Smooth muscle cell (in vitro differentiated cells): ENCODE measurements around the gene NR0B1. TPM values are rescaled to one million over a fixed set of nuclear protein-coding genes. Genes with fewer than 3 reads are reported as not detected.
A peak's percentile ranks its signal among the peaks of the same experiment; 100 is the strongest.

Source experiments
- DNase-seq: peaks from one replicate; lab custom pipeline; 2025; ENCODE audit not compliant: unreplicated experiment; lab: John Stamatoyannopoulos, UW
- H2AFZ ChIP-seq: fragments of 200-600 bp; sonication (generic); 2 replicates; pipeline ENCODE4 v1.6.0; 2016; ENCODE audit warnings: antibody characterized with exemption, low read depth, mild to moderate bottlenecking
- H3F3A ChIP-seq: fragments of 200-600 bp; sonication (generic); 2 replicates; pipeline ENCODE4 v1.6.0; 2017; ENCODE audit warnings: antibody characterized with exemption, low read depth
- H3K27ac ChIP-seq: fragments of 200-600 bp; sonication (generic); 2 replicates; pipeline ENCODE4 v1.5.1; 2016; ENCODE audit warnings: low read depth, mild to moderate bottlenecking
- H3K27me3 ChIP-seq: fragments of 200-600 bp; sonication (generic); 2 replicates; pipeline ENCODE4 v1.6.1; 2016; ENCODE audit warnings: low read depth, mild to moderate bottlenecking
- H3K36me3 ChIP-seq: fragments of 200-600 bp; sonication (generic); 2 replicates; pipeline ENCODE4 v1.5.1; 2016; ENCODE audit warnings: low read depth
- H3K4me1 ChIP-seq: fragments of 200-600 bp; sonication (generic); 2 replicates; pipeline ENCODE4 v1.5.1; 2016; ENCODE audit warnings: low read depth
- H3K4me2 ChIP-seq: fragments of 200-600 bp; sonication (generic); 2 replicates; pipeline ENCODE4 v1.6.0; 2016; ENCODE audit warnings: mild to moderate bottlenecking
- H3K4me3 ChIP-seq: fragments of 200-600 bp; sonication (generic); 2 replicates; pipeline ENCODE4 v1.5.1; 2016; ENCODE audit warnings: mild to moderate bottlenecking
- H3K79me2 ChIP-seq: fragments of 200-600 bp; sonication (generic); 2 replicates; pipeline ENCODE4 v1.6.0; 2016; ENCODE audit warnings: low read depth, mild to moderate bottlenecking
- H3K9ac ChIP-seq: fragments of 200-600 bp; sonication (generic); 2 replicates; pipeline ENCODE4 v1.6.0; 2016; ENCODE audit warnings: low read depth
- H3K9me3 ChIP-seq: fragments of 200-600 bp; sonication (generic); replicated peaks from 2 replicates; pipeline ENCODE4 v1.5.1; 2016; ENCODE audit warnings: low read depth
- H4K20me1 ChIP-seq: fragments of 200-600 bp; sonication (generic); 2 replicates; pipeline ENCODE4 v1.6.0; 2016; ENCODE audit warnings: low read depth
- WGBS: methylation state at CpG from one replicate; pipeline ENCODE4 v1.1.7; 2016; ENCODE audit warnings: low lambda C conversion rate; 5-methylcytosine and 5-hydroxymethylcytosine counted together
- polyA plus RNA-seq: library from polyadenylated mRNA; unstranded; fragments of >200 nt; fragmentation: Nextera tagmentation; extraction: Ambion mirVana; gene quantifications from 2 replicates; pipeline ENCODE4 v1.2.1, GENCODE V29; 2016
- total RNA-seq: library from RNA; depleted of rRNA; stranded (reverse); fragments of >200 nt; gene quantifications from 2 replicates; pipeline ENCODE4 v1.2.3, GENCODE V29; 2014
- TF ChIP-seq, protein P1 (sequence below): fragments of 200-600 bp; sonication (generic); IDR thresholded peaks from 2 replicates; pipeline ENCODE4 v1.5.1; 2017; ENCODE audit warnings: borderline replicate concordance, mild to moderate bottlenecking, antibody characterized with exemption; ENCODE audit not compliant: insufficient read depth, poor library complexity, severe bottlenecking

Gene NR0B1
- total and polyA plus RNA-seq, 2 experiments from 2014 or later: not detected

- WGBS: 64% methylated on average over 5 of the region's 5 CpGs
- TF ChIP-seq, protein P1, sequence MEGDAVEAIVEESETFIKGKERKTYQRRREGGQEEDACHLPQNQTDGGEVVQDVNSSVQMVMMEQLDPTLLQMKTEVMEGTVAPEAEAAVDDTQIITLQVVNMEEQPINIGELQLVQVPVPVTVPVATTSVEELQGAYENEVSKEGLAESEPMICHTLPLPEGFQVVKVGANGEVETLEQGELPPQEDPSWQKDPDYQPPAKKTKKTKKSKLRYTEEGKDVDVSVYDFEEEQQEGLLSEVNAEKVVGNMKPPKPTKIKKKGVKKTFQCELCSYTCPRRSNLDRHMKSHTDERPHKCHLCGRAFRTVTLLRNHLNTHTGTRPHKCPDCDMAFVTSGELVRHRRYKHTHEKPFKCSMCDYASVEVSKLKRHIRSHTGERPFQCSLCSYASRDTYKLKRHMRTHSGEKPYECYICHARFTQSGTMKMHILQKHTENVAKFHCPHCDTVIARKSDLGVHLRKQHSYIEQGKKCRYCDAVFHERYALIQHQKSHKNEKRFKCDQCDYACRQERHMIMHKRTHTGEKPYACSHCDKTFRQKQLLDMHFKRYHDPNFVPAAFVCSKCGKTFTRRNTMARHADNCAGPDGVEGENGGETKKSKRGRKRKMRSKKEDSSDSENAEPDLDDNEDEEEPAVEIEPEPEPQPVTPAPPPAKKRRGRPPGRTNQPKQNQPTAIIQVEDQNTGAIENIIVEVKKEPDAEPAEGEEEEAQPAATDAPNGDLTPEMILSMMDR: no peak
- H3F3A ChIP-seq: no peaks in the 10 kb centered on the region
Observed at GRCh38 chrX:30296408-30297254, 12.6 kb downstream of the NR0B1 start.

GRCh38 chrX:30283456-30284200 lies 25.6 kb downstream of the NR0B1 start:
- Histone ChIP-seq H3K9me3 (no peaks in the 10 kb centered on the region), H3K4me1 (no peaks in the 10 kb centered on the region), H3K4me2 (no peak overlapping the region), H2AFZ (no peak overlapping the region), H3F3A (no peaks in the 10 kb centered on the region), H4K20me1 (no peaks in the 10 kb centered on the region), H3K79me2 (no peaks in the 10 kb centered on the region), H3K27ac (peak overlapping the region; percentile 94), H3K36me3 (no peaks in the 10 kb centered on the region), H3K27me3 (no peaks in the 10 kb centered on the region), H3K9ac (peak overlapping the region; percentile 77), H3K4me3 (no peak overlapping the region)
- DNase-seq: no peak
- TF ChIP-seq, protein P1: no peak
- 50% methylated on average over 3 of the region's 3 CpGs for WGBS

More at GRCh38 chrX:30296408-30297254, 12.6 kb downstream of the NR0B1 start:
- H3K9ac ChIP-seq: no peak overlapping the region
- no peak overlapping the region for H2AFZ ChIP-seq
- no peak overlapping the region for H3K4me3 ChIP-seq
- H3K4me2 ChIP-seq: no peak overlapping the region
- H3K4me1 ChIP-seq: no peaks in the 10 kb centered on the region
- no peaks in the 10 kb centered on the region for H4K20me1 ChIP-seq
- DNase-seq: no peak
- no peak overlapping the region for H3K27ac ChIP-seq
- H3K36me3 ChIP-seq: no peaks in the 10 kb centered on the region
- H3K79me2 ChIP-seq: no peaks in the 10 kb centered on the region
- no peaks in the 10 kb centered on the region for H3K27me3 ChIP-seq
- H3K9me3 ChIP-seq: no peaks in the 10 kb centered on the region

GRCh38 chrX:30282527-30282926 lies 26.7 kb downstream of the NR0B1 start:
- Histone ChIP-seq H3K9me3 (no peaks in the 10 kb centered on the region), H3K27ac (peak overlapping the region; percentile 94), H3K4me1 (no peaks in the 10 kb centered on the region), H3K9ac (peak overlapping the region; percentile 18), H2AFZ (no peak overlapping the region), H4K20me1 (no peaks in the 10 kb centered on the region), H3K4me3 (no peak overlapping the region), H3K36me3 (no peaks in the 10 kb centered on the region), H3K79me2 (no peaks in the 10 kb centered on the region), H3K4me2 (no peak overlapping the region), H3F3A (no peaks in the 10 kb centered on the region), H3K27me3 (no peaks in the 10 kb centered on the region)
- TF ChIP-seq, protein P1: no peak
- DNase-seq: no peak
